HepG2 (cell line): ENCODE data around the gene U2AF1L4. TPM values are rescaled to one million over a fixed set of nuclear protein-coding genes. Genes with fewer than 3 reads are reported as not detected.
A peak's percentile ranks its signal among the peaks of the same experiment; 100 is the strongest.

Experiments
- EP300 ChIP-seq, 3 experiments: sonication (generic) in 1 of 3; formaldehyde crosslinking in 1 of 3; IDR thresholded peaks; 2 replicates each; pipeline versions ENCODE4 v1.5.1 to v1.6.1; 2011 to 2020; ENCODE audit warnings: low read depth in 2 of 3, low read length in 2 of 3, borderline replicate concordance in 1 of 3, improper control_type of control experiment in 1 of 3, mild to moderate bottlenecking in 1 of 3, missing genetic modification reagents in 1 of 3, moderate library complexity in 1 of 3
- FOXM1 ChIP-seq: sonication (generic); formaldehyde crosslinking; IDR thresholded peaks from 2 replicates; pipeline ENCODE4 v1.5.0; 2020; ENCODE audit warnings: missing genetic modification reagents
- GATAD2A ChIP-seq: IDR thresholded peaks from 2 replicates; pipeline ENCODE4 v1.6.1; 2016
- HDAC6 ChIP-seq: fragments of 200-600 bp; sonication (generic); IDR thresholded peaks from 2 replicates; pipeline ENCODE4 v1.7.0; 2017; ENCODE audit warnings: mild to moderate bottlenecking, antibody characterized with exemption, low read length, low read depth
- HNF4A ChIP-seq: sonication (generic); formaldehyde crosslinking; IDR thresholded peaks from 2 replicates; pipeline ENCODE4 v1.4.0; 2020; ENCODE audit warnings: missing genetic modification reagents
- MIER3 ChIP-seq: IDR thresholded peaks from 2 replicates; pipeline ENCODE4 v1.6.1; 2016; ENCODE audit warnings: missing compliant biosample characterization, borderline replicate concordance
- NR2C2 ChIP-seq: sonication (generic); formaldehyde crosslinking; IDR thresholded peaks from 2 replicates; pipeline ENCODE4 v1.4.0; 2020; ENCODE audit warnings: missing genetic modification reagents, mild to moderate bottlenecking, moderate library complexity, borderline replicate concordance
- REXO4 ChIP-seq: sonication (generic); formaldehyde crosslinking; IDR thresholded peaks from 2 replicates; pipeline ENCODE4 v1.8.0; 2022; ENCODE audit warnings: missing genetic modification reagents, mild to moderate bottlenecking, borderline replicate concordance
- SIN3B ChIP-seq: fragments of 150-350 bp; IDR thresholded peaks from 2 replicates; pipeline ENCODE4 v1.6.1; 2014; ENCODE audit warnings: low read length
- XBP1 ChIP-seq: sonication (generic); formaldehyde crosslinking; IDR thresholded peaks from 2 replicates; pipeline ENCODE4 v1.5.0; 2020; ENCODE audit warnings: missing genetic modification reagents
- ZBTB20 ChIP-seq: sonication (generic); formaldehyde crosslinking; IDR thresholded peaks from 2 replicates; pipeline ENCODE4 v1.8.1; 2023; ENCODE audit warnings: missing genetic modification reagents, low read depth, mild to moderate bottlenecking, borderline replicate concordance
- ZFY ChIP-seq: sonication (generic); formaldehyde crosslinking; IDR thresholded peaks from 2 replicates; pipeline ENCODE4 v1.4.0; 2020; ENCODE audit warnings: missing genetic modification reagents
- ZNF121 ChIP-seq: sonication (generic); formaldehyde crosslinking; IDR thresholded peaks from 2 replicates; pipeline ENCODE4 v1.5.0; 2020; ENCODE audit warnings: mild to moderate bottlenecking, missing genetic modification reagents
- ZNF382 ChIP-seq: sonication (generic); formaldehyde crosslinking; IDR thresholded peaks from 2 replicates; pipeline ENCODE4 v1.5.0; 2020; ENCODE audit warnings: missing genetic modification reagents, mild to moderate bottlenecking, borderline replicate concordance
- ZNF761 ChIP-seq: sonication (generic); formaldehyde crosslinking; conservative IDR thresholded peaks from 2 replicates; pipeline ENCODE4 v1.4.0; 2020; ENCODE audit warnings: mild to moderate bottlenecking, missing genetic modification reagents
- polyA plus RNA-seq, 8 experiments: library from polyadenylated mRNA; depleted of rRNA in 3 of 8; stranded (reverse) in 7 of 8; unstranded in 1 of 8; fragments of >200 nt; fragmentation: Illumina TruSeq in 4 of 8; extraction: Trizol in 4 of 8; gene quantifications; 2 replicates each; pipeline versions ENCODE4 v1.2.1 to v1.2.3, GENCODE V29; 2011 to 2016; ENCODE audit warnings: low read depth in 4 of 8, missing spikeins in 1 of 8, mixed read lengths in 1 of 8; ENCODE audit not compliant: insufficient read depth in 1 of 8
- total RNA-seq, 5 experiments: library from RNA; depleted of rRNA; stranded (reverse); fragments of >200 nt; fragmentation: Illumina TruSeq; extraction: Trizol; gene quantifications; 2 replicates each; pipeline ENCODE4 v1.2.3, GENCODE V29; 2016; ENCODE audit warnings: low read depth in 1 of 5
- TF ChIP-seq, protein P1 (sequence below): IDR thresholded peaks from 2 replicates; pipeline ENCODE4 v1.6.1; 2016; ENCODE audit warnings: low read depth, missing genetic modification reagents, missing compliant biosample characterization
- TF ChIP-seq, protein P2 (sequence below): IDR thresholded peaks from 2 replicates; pipeline ENCODE4 v1.4.0; 2020; ENCODE audit warnings: mild to moderate bottlenecking, missing genetic modification reagents
- TF ChIP-seq, protein P3 (sequence below): sonication (generic); formaldehyde crosslinking; IDR thresholded peaks from 2 replicates; pipeline ENCODE4 v1.8.0; 2023; ENCODE audit warnings: mild to moderate bottlenecking, missing genetic modification reagents

Gene U2AF1L4
- total and polyA plus RNA-seq, 2 of the 13 experiments (the other 11 are each of a cell fraction or from before 2014, with no cell fraction given): 7.9 to 15.4 TPM

DNA sequence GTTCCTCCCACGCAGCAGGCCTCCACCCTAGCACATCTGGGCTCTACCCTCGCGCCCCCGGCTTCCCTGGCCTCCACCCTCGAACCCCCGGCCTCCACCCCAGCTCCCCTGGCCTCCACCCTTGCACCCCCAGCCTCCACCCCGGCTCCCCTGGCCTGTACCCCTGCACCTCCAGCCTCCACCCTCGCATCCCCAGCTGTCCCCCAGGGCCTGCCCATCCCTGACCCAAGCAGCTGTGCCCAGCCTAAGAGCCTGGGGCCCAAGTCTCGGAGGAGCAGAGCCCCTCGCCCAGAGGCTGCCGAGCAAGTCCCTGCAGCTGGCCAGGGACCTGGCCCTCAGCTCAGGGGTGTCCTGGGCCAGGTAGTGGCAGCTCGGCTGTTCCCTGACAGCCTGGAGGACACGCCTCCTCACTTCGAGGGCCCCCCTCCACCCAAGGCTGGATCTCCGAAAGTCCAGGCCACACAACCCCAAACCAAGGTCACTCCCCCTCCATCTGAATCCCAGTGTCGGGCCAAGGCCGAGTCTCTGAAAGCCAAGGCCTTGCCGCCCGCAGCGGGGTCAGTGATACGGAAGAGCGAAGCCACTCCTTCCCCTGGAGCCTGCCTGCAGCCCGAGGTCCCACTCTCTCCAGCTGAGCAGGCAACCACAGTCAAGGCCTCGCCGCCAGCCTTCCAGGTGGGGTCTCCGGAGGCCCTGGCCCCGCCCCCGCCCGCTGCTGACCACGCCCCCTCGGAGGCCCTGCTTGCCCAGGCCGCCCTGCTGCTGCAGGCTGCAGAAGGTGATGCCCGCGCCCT, 22.3 kb upstream of the U2AF1L4 start (continued):
- TF ChIP-seq, protein P1, sequence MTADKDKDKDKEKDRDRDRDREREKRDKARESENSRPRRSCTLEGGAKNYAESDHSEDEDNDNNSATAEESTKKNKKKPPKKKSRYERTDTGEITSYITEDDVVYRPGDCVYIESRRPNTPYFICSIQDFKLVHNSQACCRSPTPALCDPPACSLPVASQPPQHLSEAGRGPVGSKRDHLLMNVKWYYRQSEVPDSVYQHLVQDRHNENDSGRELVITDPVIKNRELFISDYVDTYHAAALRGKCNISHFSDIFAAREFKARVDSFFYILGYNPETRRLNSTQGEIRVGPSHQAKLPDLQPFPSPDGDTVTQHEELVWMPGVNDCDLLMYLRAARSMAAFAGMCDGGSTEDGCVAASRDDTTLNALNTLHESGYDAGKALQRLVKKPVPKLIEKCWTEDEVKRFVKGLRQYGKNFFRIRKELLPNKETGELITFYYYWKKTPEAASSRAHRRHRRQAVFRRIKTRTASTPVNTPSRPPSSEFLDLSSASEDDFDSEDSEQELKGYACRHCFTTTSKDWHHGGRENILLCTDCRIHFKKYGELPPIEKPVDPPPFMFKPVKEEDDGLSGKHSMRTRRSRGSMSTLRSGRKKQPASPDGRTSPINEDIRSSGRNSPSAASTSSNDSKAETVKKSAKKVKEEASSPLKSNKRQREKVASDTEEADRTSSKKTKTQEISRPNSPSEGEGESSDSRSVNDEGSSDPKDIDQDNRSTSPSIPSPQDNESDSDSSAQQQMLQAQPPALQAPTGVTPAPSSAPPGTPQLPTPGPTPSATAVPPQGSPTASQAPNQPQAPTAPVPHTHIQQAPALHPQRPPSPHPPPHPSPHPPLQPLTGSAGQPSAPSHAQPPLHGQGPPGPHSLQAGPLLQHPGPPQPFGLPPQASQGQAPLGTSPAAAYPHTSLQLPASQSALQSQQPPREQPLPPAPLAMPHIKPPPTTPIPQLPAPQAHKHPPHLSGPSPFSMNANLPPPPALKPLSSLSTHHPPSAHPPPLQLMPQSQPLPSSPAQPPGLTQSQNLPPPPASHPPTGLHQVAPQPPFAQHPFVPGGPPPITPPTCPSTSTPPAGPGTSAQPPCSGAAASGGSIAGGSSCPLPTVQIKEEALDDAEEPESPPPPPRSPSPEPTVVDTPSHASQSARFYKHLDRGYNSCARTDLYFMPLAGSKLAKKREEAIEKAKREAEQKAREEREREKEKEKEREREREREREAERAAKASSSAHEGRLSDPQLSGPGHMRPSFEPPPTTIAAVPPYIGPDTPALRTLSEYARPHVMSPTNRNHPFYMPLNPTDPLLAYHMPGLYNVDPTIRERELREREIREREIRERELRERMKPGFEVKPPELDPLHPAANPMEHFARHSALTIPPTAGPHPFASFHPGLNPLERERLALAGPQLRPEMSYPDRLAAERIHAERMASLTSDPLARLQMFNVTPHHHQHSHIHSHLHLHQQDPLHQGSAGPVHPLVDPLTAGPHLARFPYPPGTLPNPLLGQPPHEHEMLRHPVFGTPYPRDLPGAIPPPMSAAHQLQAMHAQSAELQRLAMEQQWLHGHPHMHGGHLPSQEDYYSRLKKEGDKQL (CRISPR knock-in tag): no peak
- TF ChIP-seq, protein P2, sequence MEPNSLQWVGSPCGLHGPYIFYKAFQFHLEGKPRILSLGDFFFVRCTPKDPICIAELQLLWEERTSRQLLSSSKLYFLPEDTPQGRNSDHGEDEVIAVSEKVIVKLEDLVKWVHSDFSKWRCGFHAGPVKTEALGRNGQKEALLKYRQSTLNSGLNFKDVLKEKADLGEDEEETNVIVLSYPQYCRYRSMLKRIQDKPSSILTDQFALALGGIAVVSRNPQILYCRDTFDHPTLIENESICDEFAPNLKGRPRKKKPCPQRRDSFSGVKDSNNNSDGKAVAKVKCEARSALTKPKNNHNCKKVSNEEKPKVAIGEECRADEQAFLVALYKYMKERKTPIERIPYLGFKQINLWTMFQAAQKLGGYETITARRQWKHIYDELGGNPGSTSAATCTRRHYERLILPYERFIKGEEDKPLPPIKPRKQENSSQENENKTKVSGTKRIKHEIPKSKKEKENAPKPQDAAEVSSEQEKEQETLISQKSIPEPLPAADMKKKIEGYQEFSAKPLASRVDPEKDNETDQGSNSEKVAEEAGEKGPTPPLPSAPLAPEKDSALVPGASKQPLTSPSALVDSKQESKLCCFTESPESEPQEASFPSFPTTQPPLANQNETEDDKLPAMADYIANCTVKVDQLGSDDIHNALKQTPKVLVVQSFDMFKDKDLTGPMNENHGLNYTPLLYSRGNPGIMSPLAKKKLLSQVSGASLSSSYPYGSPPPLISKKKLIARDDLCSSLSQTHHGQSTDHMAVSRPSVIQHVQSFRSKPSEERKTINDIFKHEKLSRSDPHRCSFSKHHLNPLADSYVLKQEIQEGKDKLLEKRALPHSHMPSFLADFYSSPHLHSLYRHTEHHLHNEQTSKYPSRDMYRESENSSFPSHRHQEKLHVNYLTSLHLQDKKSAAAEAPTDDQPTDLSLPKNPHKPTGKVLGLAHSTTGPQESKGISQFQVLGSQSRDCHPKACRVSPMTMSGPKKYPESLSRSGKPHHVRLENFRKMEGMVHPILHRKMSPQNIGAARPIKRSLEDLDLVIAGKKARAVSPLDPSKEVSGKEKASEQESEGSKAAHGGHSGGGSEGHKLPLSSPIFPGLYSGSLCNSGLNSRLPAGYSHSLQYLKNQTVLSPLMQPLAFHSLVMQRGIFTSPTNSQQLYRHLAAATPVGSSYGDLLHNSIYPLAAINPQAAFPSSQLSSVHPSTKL (CRISPR knock-in tag): peak; percentile 48
- no peak for TF ChIP-seq XBP1 (CRISPR knock-in tag)
- TF ChIP-seq NR2C2 (CRISPR knock-in tag): 0 out of 2 replicates have a peak, but pooled peaks have one; percentile 22
- TF ChIP-seq ZNF121 (CRISPR knock-in tag): no peak
- no peak for TF ChIP-seq ZNF382 (CRISPR knock-in tag)
- peak; percentile 57; the same call in 1 of the 2 replicates for TF ChIP-seq ZFY (CRISPR knock-in tag)
- no peak for TF ChIP-seq SIN3B
- TF ChIP-seq, protein P3, sequence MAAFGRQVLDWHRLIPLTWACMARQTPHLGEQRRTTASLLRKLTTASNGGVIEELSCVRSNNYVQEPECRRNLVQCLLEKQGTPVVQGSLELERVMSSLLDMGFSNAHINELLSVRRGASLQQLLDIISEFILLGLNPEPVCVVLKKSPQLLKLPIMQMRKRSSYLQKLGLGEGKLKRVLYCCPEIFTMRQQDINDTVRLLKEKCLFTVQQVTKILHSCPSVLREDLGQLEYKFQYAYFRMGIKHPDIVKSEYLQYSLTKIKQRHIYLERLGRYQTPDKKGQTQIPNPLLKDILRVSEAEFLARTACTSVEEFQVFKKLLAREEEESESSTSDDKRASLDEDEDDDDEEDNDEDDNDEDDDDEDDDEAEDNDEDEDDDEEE (CRISPR knock-in tag): no peak
- TF ChIP-seq ZBTB20 (CRISPR knock-in tag): no peak
- no peak for TF ChIP-seq HNF4A
- TF ChIP-seq ZNF761 (CRISPR knock-in tag): no peak
- no peak for TF ChIP-seq REXO4 (CRISPR knock-in tag)
- 0 out of 2 replicates have a peak, but pooled peaks have one; percentile 39 for TF ChIP-seq MIER3 (CRISPR knock-in tag)
- no peak for TF ChIP-seq HDAC6
- 0 out of 4 replicates have a peak, but pooled peaks of 1 of the 2 experiments have one; percentile 6 for TF ChIP-seq EP300 (IDR thresholded peaks at IDR 0.05; ENCODE audit: low read depth in 2 of 2, low read length in 2 of 2)
- no peak for TF ChIP-seq EP300 (CRISPR knock-in tag; IDR thresholded peaks at IDR 0.05; ENCODE audit: borderline replicate concordance)
- 0 out of 2 replicates have a peak, but pooled peaks have one; percentile 37 for TF ChIP-seq GATAD2A
- TF ChIP-seq FOXM1 (CRISPR knock-in tag): no peak
